SH-SY5Y (cell line): ENCODE data around the gene FAM13A.

Source experiments
- GATA2 ChIP-seq: IDR thresholded peaks from 2 replicates; pipeline ENCODE4 v1.6.1; 2011; ENCODE audit warnings: mild to moderate bottlenecking, low read depth, low read length
- GATA3 ChIP-seq: IDR thresholded peaks from 2 replicates; pipeline ENCODE4 v1.6.1; 2011; ENCODE audit warnings: low read depth, mild to moderate bottlenecking, low read length, moderate library complexity

Gene FAM13A

GRCh38 chr4:88697588-88698329 is 359.2 kb downstream of the FAM13A start, which contains the start of gene NAP1L5:
Gene NAP1L5 (minus strand): TSS chr4:88697829. CDS start chr4:88697754, 75 bp downstream.
- no peak for TF ChIP-seq GATA2
- no peak for TF ChIP-seq GATA3

GRCh38 chr4:88697141-88697540 is 359.8 kb downstream of the FAM13A start:
- TF ChIP-seq GATA3: no peak
- TF ChIP-seq GATA2: 0 out of 2 replicates have a peak, but pooled peaks have one; percentile 16

- no peak for TF ChIP-seq GATA2
- no peak for TF ChIP-seq GATA3
Measured at GRCh38 chr4:88696630-88697029, 360.4 kb downstream of the FAM13A start.

- no peak for TF ChIP-seq GATA2
- TF ChIP-seq GATA3: no peak
Measured at GRCh38 chr4:88693792-88694191, 363.2 kb downstream of the FAM13A start.

- TF ChIP-seq GATA2 (no peak), GATA3 (no peak)
Measured at GRCh38 chr4:88690355-88690754, 366.6 kb downstream of the FAM13A start.

- no peak for TF ChIP-seq GATA3
- TF ChIP-seq GATA2: no peak
Measured at GRCh38 chr4:88681209-88681608, 375.8 kb downstream of the FAM13A start.
